GM23338 (cell line): ENCODE results near the gene SIRPB1.
"Not testable (repeated sequence)": the region's sequence is repeated elsewhere in the genome, so short reads cannot be mapped to it uniquely, and the experiment has no call there.

ENCODE experiments used
- EZH2 ChIP-seq: fragments of 200-600 bp; sonication (generic); IDR thresholded peaks from one replicate; pipeline ENCODE4 v1.8.0; 2017; ENCODE audit warnings: antibody characterized with exemption, mild to moderate bottlenecking, low read depth; ENCODE audit not compliant: unreplicated experiment
- POLR2AphosphoS5 ChIP-seq: IDR thresholded peaks from 2 replicates; pipeline ENCODE4 v1.6.1; 2016; ENCODE audit warnings: antibody characterized with exemption, low read depth
- TF ChIP-seq, protein P1 (sequence below), 2 experiments: fragments of 200-600 bp in 1 of 2; sonication (generic) in 1 of 2; conservative IDR thresholded peaks; 2 replicates each; pipeline versions ENCODE4 v1.5.1 to v1.6.1; 2016 to 2017; ENCODE audit warnings: antibody characterized with exemption in 2 of 2, low read depth in 2 of 2, mild to moderate bottlenecking in 2 of 2, moderate library complexity in 1 of 2

DNA sequence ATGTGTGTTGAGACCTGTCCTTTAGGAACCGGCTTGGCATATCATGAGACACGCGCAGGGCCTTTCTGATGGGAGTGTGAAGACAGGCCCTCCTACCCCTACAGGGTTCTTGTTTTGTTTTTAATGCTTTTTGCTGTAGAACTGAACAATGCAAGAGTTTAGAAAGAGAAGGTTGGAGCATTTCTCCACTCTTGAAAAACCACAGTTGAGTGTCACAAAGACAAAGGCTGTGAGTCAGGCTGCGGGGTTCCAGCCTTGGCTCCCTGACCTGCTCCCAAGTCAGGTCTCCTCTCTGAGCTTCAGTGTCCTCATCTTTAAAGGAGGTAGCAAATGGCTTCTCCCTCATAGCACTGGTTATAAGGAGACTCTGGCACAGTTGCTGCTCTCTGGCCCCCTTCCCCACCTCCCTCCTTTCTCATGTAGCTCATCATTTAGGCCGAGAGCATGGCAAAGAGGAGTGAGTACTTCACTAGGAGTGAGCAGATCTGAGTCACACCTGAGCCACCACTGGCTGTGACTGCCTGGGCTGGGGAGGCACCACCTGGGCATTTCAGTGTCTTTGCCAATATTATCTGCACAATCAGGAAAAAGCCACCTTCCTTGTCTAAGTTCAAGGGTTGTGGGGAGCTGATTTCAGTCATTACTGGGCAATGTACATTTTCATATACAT, 11.0 kb downstream of the SIRPB1 start:
- TF ChIP-seq, protein P1, sequence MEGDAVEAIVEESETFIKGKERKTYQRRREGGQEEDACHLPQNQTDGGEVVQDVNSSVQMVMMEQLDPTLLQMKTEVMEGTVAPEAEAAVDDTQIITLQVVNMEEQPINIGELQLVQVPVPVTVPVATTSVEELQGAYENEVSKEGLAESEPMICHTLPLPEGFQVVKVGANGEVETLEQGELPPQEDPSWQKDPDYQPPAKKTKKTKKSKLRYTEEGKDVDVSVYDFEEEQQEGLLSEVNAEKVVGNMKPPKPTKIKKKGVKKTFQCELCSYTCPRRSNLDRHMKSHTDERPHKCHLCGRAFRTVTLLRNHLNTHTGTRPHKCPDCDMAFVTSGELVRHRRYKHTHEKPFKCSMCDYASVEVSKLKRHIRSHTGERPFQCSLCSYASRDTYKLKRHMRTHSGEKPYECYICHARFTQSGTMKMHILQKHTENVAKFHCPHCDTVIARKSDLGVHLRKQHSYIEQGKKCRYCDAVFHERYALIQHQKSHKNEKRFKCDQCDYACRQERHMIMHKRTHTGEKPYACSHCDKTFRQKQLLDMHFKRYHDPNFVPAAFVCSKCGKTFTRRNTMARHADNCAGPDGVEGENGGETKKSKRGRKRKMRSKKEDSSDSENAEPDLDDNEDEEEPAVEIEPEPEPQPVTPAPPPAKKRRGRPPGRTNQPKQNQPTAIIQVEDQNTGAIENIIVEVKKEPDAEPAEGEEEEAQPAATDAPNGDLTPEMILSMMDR (conservative IDR thresholded peaks at IDR 0.05; ENCODE audit: low read depth in 2 of 2): not testable (repeated sequence)
- not testable (repeated sequence) for TF ChIP-seq EZH2, POLR2AphosphoS5
